IMR-90 (cell line): ENCODE data around the gene SLIT3. TPM values are rescaled to one million over a fixed set of nuclear protein-coding genes. Genes with fewer than 3 reads are reported as not detected.

Experiments
- microRNA-seq, 2 experiments: library from miRNA; stranded (forward) in 1 of 2; unstranded in 1 of 2; fragments of 10-50 nt in 1 of 2; fragments of <30 nt in 1 of 2; gene quantifications in 1 of 2; microRNA quantifications in 1 of 2; one replicate each; pipeline versions ENCODE3 to v1.1.0; 2013 to 2020; ENCODE audit not compliant: insufficient read depth in 1 of 2, insufficient read length in 1 of 2, unreplicated experiment in 1 of 2
- polyA plus RNA-seq, 3 experiments: library from polyadenylated mRNA; depleted of rRNA; stranded (reverse); fragments of >200 nt; gene quantifications; 2 replicates each; pipeline ENCODE4 v1.2.3, GENCODE V29; 2012; ENCODE audit warnings: low replicate concordance in 1 of 3
- small RNA-seq, 5 experiments: library from RNA; depleted of rRNA; stranded (forward); fragments of <200 nt; gene quantifications; one replicate each; pipeline ENCODE3, GENCODE V24; 2012
- total RNA-seq: library from RNA; depleted of rRNA; stranded (reverse); fragments of >200 nt; gene quantifications from 2 replicates; pipeline ENCODE4 v1.2.3, GENCODE V29; 2012

SLIT3 gene
- total and polyA plus RNA-seq, 2 of the 4 experiments (the other 2 are of a cell fraction), result 0.18 to 0.50 TPM

Small RNAs within 50 kb of the gene (microRNA-seq; reads per million reads assigned to microRNA genes)
- gene MIR218-2 (ENCODE audit: insufficient read depth in 1 of 2, insufficient read length in 1 of 2, unreplicated experiment in 1 of 2) (0 reads per million in 2 experiments), gene MIR585 (ENCODE audit: insufficient read depth in 1 of 2, insufficient read length in 1 of 2, unreplicated experiment in 1 of 2) (0.73 to 4.1 reads per million in 2 experiments), gene RF00019 (ENCODE audit: insufficient read depth, insufficient read length) (not detected)

Small RNAs within 50 kb of the gene (small RNA-seq; reads per million reads assigned to genes)
- gene MIR218-2 (0 to 1.0 (median 0.08) reads per million in 5 experiments), gene MIR585 (0 to 7.8 (median 0.49) reads per million in 5 experiments), gene RF00019 (0 reads per million in 5 experiments)
